HCT116 (cell line): Measurements from ENCODE around the gene MAPKBP1. TPM values are rescaled to one million over a fixed set of nuclear protein-coding genes. Genes with fewer than 3 reads are reported as not detected.

ENCODE experiments used
- ATAC-seq: fragments of 200-7000 bp; cut with Tn5 transposase; 2 replicates; pipeline ENCODE4 v1.9.1; 2020; ENCODE audit warnings: mild to moderate bottlenecking, moderate library complexity
- BruUV-seq: library from RNA; stranded (reverse); fragments of 400-500 nt; replicated peaks from 2 replicates; lab custom pipeline; 2021; lab: Mats Ljungman, UMichigan
- CTCF ChIA-PET: fragments of 300-600 bp; sonication (Branson Sonifier 250); formaldehyde crosslinking; loops from one replicate; lab custom pipeline; 2021; ENCODE audit warnings: antibody characterized with exemption; lab: Charles Lee
- POLR2A ChIA-PET: fragments of 300-600, 350-600 bp; sonication (Branson Sonifier 250); formaldehyde crosslinking; loops from one replicate; lab custom pipeline; 2021; ENCODE audit warnings: antibody characterized with exemption; lab: Charles Lee
- RAD21 ChIA-PET, 2 experiments: fragments of 300-600 bp; sonication (Branson Sonifier 250); formaldehyde crosslinking; loops; one replicate each; lab custom pipeline; 2023; ENCODE audit warnings: low total read pairs in 2 of 2; ENCODE audit not compliant: uncharacterized antibody in 2 of 2, unreplicated experiment in 2 of 2, low non-redundant PET in 1 of 2; lab: Charles Lee
- DNase-seq: peaks from one replicate; pipeline ENCODE4 v3.0.0-alpha.2; 2010; ENCODE audit warnings: low read depth, low spot score
- H2AFZ ChIP-seq: fragments of 200-600 bp; shearing (Covaris generic), sonication (generic); 2 replicates; pipeline ENCODE4 v1.6.1; 2017; ENCODE audit warnings: low read depth, mixed run types, mixed read lengths, antibody characterized with exemption, low read length; ENCODE audit not compliant: poor library complexity, severe bottlenecking
- H3K27ac ChIP-seq: 2 replicates; pipeline ENCODE4 v1.5.1; 2012; ENCODE audit warnings: low read depth, low read length
- H3K27me3 ChIP-seq: fragments of 200-600 bp; sonication (generic); 2 replicates; pipeline ENCODE4 v1.6.1; 2016; ENCODE audit warnings: mixed run types, low read length, mixed read lengths; ENCODE audit not compliant: insufficient read depth
- H3K36me3 ChIP-seq, 2 experiments: fragments of 200-500 bp in 1 of 2; fragments of 200-600 bp in 1 of 2; sonication (Bioruptor generic) in 1 of 2; sonication (generic) in 1 of 2; 2 replicates each; pipeline versions ENCODE4 v1.5.1 to v1.6.1; 2014 to 2016; ENCODE audit warnings: low read length in 2 of 2, inconsistent platforms in 1 of 2, mixed read lengths in 1 of 2, mixed run types in 1 of 2; ENCODE audit not compliant: insufficient read depth in 2 of 2, control insufficient read depth in 1 of 2
- H3K4me1 ChIP-seq, 2 experiments: fragments of 200-600 bp in 1 of 2; sonication (generic) in 1 of 2; 2 replicates each; pipeline versions ENCODE4 v1.5.1 to v1.6.1; 2012 to 2017; ENCODE audit warnings: low read length in 2 of 2, inconsistent platforms in 1 of 2, mild to moderate bottlenecking in 1 of 2, mixed read lengths in 1 of 2, mixed run types in 1 of 2, moderate library complexity in 1 of 2; ENCODE audit not compliant: insufficient read depth in 2 of 2, control insufficient read depth in 1 of 2
- H3K4me2 ChIP-seq: fragments of 200-600 bp; sonication (generic); 2 replicates; pipeline ENCODE4 v1.6.1; 2017; ENCODE audit warnings: mixed run types, low read length, mixed read lengths
- H3K4me3 ChIP-seq, 2 experiments: fragments of 200-600 bp in 1 of 2; sonication (generic) in 1 of 2; replicated peaks in 1 of 2; 2 replicates each; pipeline ENCODE4 v1.5.1; 2011 to 2016; ENCODE audit warnings: low read length in 2 of 2, control low read depth in 1 of 2, low read depth in 1 of 2, mild to moderate bottlenecking in 1 of 2, mixed read lengths in 1 of 2, mixed run types in 1 of 2
- H3K79me2 ChIP-seq: fragments of 200-600 bp; sonication (generic); 2 replicates; pipeline ENCODE4 v1.6.1; 2017; ENCODE audit warnings: mild to moderate bottlenecking, mixed run types, low read length, moderate library complexity, mixed read lengths; ENCODE audit not compliant: insufficient read depth
- H3K9ac ChIP-seq: fragments of 200-600 bp; sonication (generic); 2 replicates; pipeline ENCODE4 v1.6.1; 2016; ENCODE audit warnings: low read length, mixed read lengths
- H3K9me2 ChIP-seq: fragments of 200-600 bp; sonication (generic), shearing (Covaris generic); 2 replicates; pipeline ENCODE4 v1.6.1; 2017; ENCODE audit warnings: mixed run types, mild to moderate bottlenecking, moderate library complexity; ENCODE audit not compliant: insufficient read depth
- H3K9me3 ChIP-seq, 2 experiments: fragments of 200-500 bp in 1 of 2; fragments of 200-600 bp in 1 of 2; sonication (Bioruptor generic) in 1 of 2; sonication (generic) in 1 of 2; 2 replicates each; pipeline ENCODE4 v1.6.1; 2014 to 2017; ENCODE audit warnings: low read length in 2 of 2, mixed read lengths in 2 of 2, inconsistent platforms in 1 of 2, low read depth in 1 of 2, mild to moderate bottlenecking in 1 of 2, mixed run types in 1 of 2, moderate library complexity in 1 of 2; ENCODE audit not compliant: control insufficient read depth in 1 of 2, insufficient read depth in 1 of 2
- H4K20me1 ChIP-seq: fragments of 200-600 bp; sonication (generic), shearing (Covaris generic); 2 replicates; pipeline ENCODE4 v1.6.1; 2017; ENCODE audit warnings: mixed run types, mild to moderate bottlenecking, moderate library complexity; ENCODE audit not compliant: insufficient read depth
- CEBPB ChIP-seq: IDR thresholded peaks from 2 replicates; pipeline ENCODE4 v1.6.1; 2012; ENCODE audit warnings: low read depth
- ELF1 ChIP-seq: IDR thresholded peaks from 2 replicates; pipeline ENCODE4 v1.6.1; 2012; ENCODE audit warnings: low read depth, borderline replicate concordance
- EZH2phosphoT487 ChIP-seq: fragments of 200-600 bp; IDR thresholded peaks from 2 replicates; pipeline ENCODE4 v1.6.1; 2018; ENCODE audit warnings: antibody characterized with exemption, borderline replicate concordance
- FOSL1 ChIP-seq: IDR thresholded peaks from 2 replicates; pipeline ENCODE4 v1.6.1; 2012; ENCODE audit warnings: low read depth
- JUND ChIP-seq: IDR thresholded peaks from 2 replicates; pipeline ENCODE4 v1.6.1; 2012
- POLR2A ChIP-seq: IDR thresholded peaks from 2 replicates; pipeline ENCODE4 v1.7.0; 2011; ENCODE audit warnings: borderline replicate concordance; ENCODE audit not compliant: insufficient read depth, insufficient read length; ENCODE audit errors: extremely low read depth
- POLR2AphosphoS5 ChIP-seq: IDR thresholded peaks from 2 replicates; pipeline ENCODE4 v1.6.1; 2011; ENCODE audit warnings: mild to moderate bottlenecking, low read depth, low read length, moderate library complexity
- SP1 ChIP-seq: IDR thresholded peaks from 2 replicates; pipeline ENCODE4 v1.6.1; 2012; ENCODE audit warnings: low read depth
- TCF7L2 ChIP-seq: IDR thresholded peaks from 2 replicates; pipeline ENCODE4 v1.7.0; 2011; ENCODE audit warnings: borderline replicate concordance, inconsistent platforms; ENCODE audit not compliant: insufficient read depth, insufficient read length; ENCODE audit errors: extremely low read depth
- YY1 ChIP-seq: IDR thresholded peaks from 2 replicates; pipeline ENCODE4 v1.6.1; 2011; ENCODE audit warnings: low read length, low read depth, moderate library complexity, mild to moderate bottlenecking; ENCODE audit not compliant: insufficient replicate concordance; ENCODE audit errors: extremely low read depth
- ZFX ChIP-seq: fragments of 450-650 bp; IDR thresholded peaks from 2 replicates; pipeline ENCODE4 v1.6.1; 2017
- intact Hi-C: fragments of 100-400 bp; cut with micrococcal nuclease; formaldehyde crosslinking; loops from 2 replicates; pipeline ENCODE4 v1.10.0; 2022
- total RNA-seq: library from RNA; stranded (reverse); gene quantifications from one replicate; pipeline ENCODE4 v1.2.1, GENCODE V29; 2021; ENCODE audit not compliant: unreplicated experiment
- TF ChIP-seq, protein P1 (sequence below), 3 experiments: fragments of 200-600 bp in 1 of 3; sonication (generic) in 1 of 3; IDR thresholded peaks in 2 of 3; conservative IDR thresholded peaks in 1 of 3; 2 replicates each; pipeline ENCODE4 v1.5.1; 2012 to 2017; ENCODE audit warnings: low read depth in 2 of 3, low read length in 2 of 3, antibody characterized with exemption in 1 of 3, borderline replicate concordance in 1 of 3, control low read depth in 1 of 3, mild to moderate bottlenecking in 1 of 3, mixed read lengths in 1 of 3, mixed run types in 1 of 3, moderate library complexity in 1 of 3; ENCODE audit not compliant: insufficient read depth in 1 of 3
- TF ChIP-seq, protein P2 (sequence below): IDR thresholded peaks from 2 replicates; pipeline ENCODE4 v1.6.1; 2012; ENCODE audit warnings: low read depth

MAPKBP1 gene
- total RNA-seq, 1 experiment from 2014 or later = 21.3 TPM

DNA sequence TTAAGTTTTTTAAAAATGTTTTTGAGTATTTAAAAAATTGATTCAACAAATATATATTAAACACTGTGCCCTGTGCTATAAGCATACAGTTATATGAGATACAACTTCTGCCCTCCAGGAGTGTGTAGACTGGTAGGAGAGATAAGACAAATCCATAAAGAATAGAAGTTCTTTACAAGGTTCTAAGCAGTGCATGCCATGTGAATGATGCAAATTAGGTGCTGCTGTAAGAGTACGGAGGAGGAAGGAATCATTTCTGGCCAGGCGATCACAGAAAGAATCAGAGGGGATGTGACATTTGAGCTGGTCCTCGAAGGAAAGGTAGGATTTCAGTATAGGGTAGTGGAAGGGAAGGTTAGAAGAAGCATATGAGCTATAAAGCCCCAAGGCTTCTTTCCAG lies 14.0 kb downstream of the MAPKBP1 start:
- CTCF ChIA-PET = interaction anchor here (1.0 kb wide), 1 partner anchor 23 kb away, joined by 4 read pairs; no protein-coding TSS in a partner anchor
- H3K79me2 ChIP-seq = peaks cover 8% of the 10 kb centered on the region

More for the DNA sequence above, 14.0 kb downstream of the MAPKBP1 start:
- H3K27me3 ChIP-seq = no peaks in the 10 kb centered on the region
- H3K4me3 ChIP-seq = no peak overlapping the region
- H3K9ac ChIP-seq = no peak overlapping the region
- intact Hi-C loops = no loop called here
- H3K9me2 ChIP-seq = no peaks in the 10 kb centered on the region
- ATAC-seq = no peak
- TF ChIP-seq TCF7L2 (no peak), POLR2A (no peak), POLR2AphosphoS5 (no peak), CEBPB (no peak), YY1 (no peak), ELF1 (no peak), SP1 (no peak), EZH2phosphoT487 (no peak), FOSL1 (no peak), ZFX (no peak), JUND (no peak)
- TF ChIP-seq, protein P1, sequence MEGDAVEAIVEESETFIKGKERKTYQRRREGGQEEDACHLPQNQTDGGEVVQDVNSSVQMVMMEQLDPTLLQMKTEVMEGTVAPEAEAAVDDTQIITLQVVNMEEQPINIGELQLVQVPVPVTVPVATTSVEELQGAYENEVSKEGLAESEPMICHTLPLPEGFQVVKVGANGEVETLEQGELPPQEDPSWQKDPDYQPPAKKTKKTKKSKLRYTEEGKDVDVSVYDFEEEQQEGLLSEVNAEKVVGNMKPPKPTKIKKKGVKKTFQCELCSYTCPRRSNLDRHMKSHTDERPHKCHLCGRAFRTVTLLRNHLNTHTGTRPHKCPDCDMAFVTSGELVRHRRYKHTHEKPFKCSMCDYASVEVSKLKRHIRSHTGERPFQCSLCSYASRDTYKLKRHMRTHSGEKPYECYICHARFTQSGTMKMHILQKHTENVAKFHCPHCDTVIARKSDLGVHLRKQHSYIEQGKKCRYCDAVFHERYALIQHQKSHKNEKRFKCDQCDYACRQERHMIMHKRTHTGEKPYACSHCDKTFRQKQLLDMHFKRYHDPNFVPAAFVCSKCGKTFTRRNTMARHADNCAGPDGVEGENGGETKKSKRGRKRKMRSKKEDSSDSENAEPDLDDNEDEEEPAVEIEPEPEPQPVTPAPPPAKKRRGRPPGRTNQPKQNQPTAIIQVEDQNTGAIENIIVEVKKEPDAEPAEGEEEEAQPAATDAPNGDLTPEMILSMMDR (IDR thresholded peaks at IDR 0.05 in 2 of 3, conservative IDR thresholded peaks at IDR 0.05 in 1 of 3; ENCODE audit: borderline replicate concordance in 1 of 3, insufficient read depth in 1 of 3, low read depth in 2 of 3, low read length in 2 of 3) = no peak
- TF ChIP-seq, protein P2, sequence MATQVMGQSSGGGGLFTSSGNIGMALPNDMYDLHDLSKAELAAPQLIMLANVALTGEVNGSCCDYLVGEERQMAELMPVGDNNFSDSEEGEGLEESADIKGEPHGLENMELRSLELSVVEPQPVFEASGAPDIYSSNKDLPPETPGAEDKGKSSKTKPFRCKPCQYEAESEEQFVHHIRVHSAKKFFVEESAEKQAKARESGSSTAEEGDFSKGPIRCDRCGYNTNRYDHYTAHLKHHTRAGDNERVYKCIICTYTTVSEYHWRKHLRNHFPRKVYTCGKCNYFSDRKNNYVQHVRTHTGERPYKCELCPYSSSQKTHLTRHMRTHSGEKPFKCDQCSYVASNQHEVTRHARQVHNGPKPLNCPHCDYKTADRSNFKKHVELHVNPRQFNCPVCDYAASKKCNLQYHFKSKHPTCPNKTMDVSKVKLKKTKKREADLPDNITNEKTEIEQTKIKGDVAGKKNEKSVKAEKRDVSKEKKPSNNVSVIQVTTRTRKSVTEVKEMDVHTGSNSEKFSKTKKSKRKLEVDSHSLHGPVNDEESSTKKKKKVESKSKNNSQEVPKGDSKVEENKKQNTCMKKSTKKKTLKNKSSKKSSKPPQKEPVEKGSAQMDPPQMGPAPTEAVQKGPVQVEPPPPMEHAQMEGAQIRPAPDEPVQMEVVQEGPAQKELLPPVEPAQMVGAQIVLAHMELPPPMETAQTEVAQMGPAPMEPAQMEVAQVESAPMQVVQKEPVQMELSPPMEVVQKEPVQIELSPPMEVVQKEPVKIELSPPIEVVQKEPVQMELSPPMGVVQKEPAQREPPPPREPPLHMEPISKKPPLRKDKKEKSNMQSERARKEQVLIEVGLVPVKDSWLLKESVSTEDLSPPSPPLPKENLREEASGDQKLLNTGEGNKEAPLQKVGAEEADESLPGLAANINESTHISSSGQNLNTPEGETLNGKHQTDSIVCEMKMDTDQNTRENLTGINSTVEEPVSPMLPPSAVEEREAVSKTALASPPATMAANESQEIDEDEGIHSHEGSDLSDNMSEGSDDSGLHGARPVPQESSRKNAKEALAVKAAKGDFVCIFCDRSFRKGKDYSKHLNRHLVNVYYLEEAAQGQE = no peak
- POLR2A ChIA-PET = interaction anchor here (1.0 kb wide), 1 partner anchor 107 kb away, joined by 3 read pairs; no protein-coding TSS in a partner anchor
- no peak overlapping the region for H3K27ac ChIP-seq
- peaks cover 20 to 38% of the 10 kb centered on the region in 2 experiments for H3K4me1 ChIP-seq
- RAD21 ChIA-PET = no interaction called here
- H2AFZ ChIP-seq = no peak overlapping the region
- H4K20me1 ChIP-seq = no peaks in the 10 kb centered on the region
- DNase-seq = no peak
- no peaks in the 10 kb centered on the region for H3K9me3 ChIP-seq
- no TSS peak for BruUV-seq
- H3K4me2 ChIP-seq = no peak overlapping the region
- no peaks in the 10 kb centered on the region for H3K36me3 ChIP-seq
